ENCODE data around the gene CERK.

- no peak for TF ChIP-seq POLR2A (IDR thresholded peaks at IDR 0.05; ENCODE audit: control extremely low read depth in 1 of 2, low read depth in 2 of 2, low read length in 2 of 2)
- no peak for TF ChIP-seq CTCF (IDR thresholded peaks at IDR 0.05; ENCODE audit: control extremely low read depth in 1 of 3, insufficient read depth in 1 of 3, low read depth in 1 of 3, low read length in 3 of 3)
- TF ChIP-seq ATF2 (IDR thresholded peaks at IDR 0.05; ENCODE audit: low read length) = no peak
- TF ChIP-seq TCF12 (IDR thresholded peaks at IDR 0.05; ENCODE audit: low read depth, low read length) = no peak
Measured at GRCh38 chr22:46748206-46748907, 10.3 kb upstream of the CERK start.

Measured in H1 (cell line).